HepG2 (cell line): ENCODE results near the gene PDGFB. TPM values are rescaled to one million over a fixed set of nuclear protein-coding genes. Genes with fewer than 3 reads are reported as not detected.

Source experiments
- ATAC-seq: fragments of 200-7000 bp; cut with Tn5 transposase; 3 replicates; pipeline ENCODE4 v1.9.1; 2020; ENCODE audit warnings: mild to moderate bottlenecking, moderate library complexity
- BruUV-seq: library from RNA; stranded (reverse); fragments of 400-500 nt; replicated peaks from 2 replicates; lab custom pipeline; 2021; lab: Mats Ljungman, UMichigan
- CTCF ChIA-PET: fragments of 300-600 bp; formaldehyde crosslinking; extraction: SDS; loops from one replicate; lab custom pipeline; 2021; ENCODE audit warnings: low total read pairs, inconsistent platforms, low intra/inter-chr PET ratio; lab: Yijun Ruan, JAX
- POLR2A ChIA-PET: fragments of 350-600 bp; sonication (Branson Sonifier 250); formaldehyde crosslinking; loops from one replicate; lab custom pipeline; 2020; ENCODE audit warnings: antibody characterized with exemption, inconsistent platforms; lab: Yijun Ruan, JAX
- DNase-seq: peaks from one replicate; pipeline ENCODE4 v3.0.0-alpha.2; 2015; ENCODE audit warnings: low spot score
- FAIRE-seq: peaks from 3 replicates; lab custom pipeline; 2011; peaks lifted over from hg19 to GRCh38; lab: Jason Lieb, UNC
- H2AFZ ChIP-seq: one replicate; pipeline ENCODE4 v1.6.1; 2011; ENCODE audit warnings: low read length, inconsistent platforms
- H3K27ac ChIP-seq: fragments of 300-600 bp; 3 replicates; pipeline ENCODE4 v1.8.0; 2011; ENCODE audit warnings: mixed run types, mild to moderate bottlenecking, mixed read lengths, low read length, inconsistent platforms; ENCODE audit not compliant: insufficient read depth; ENCODE audit errors: extremely low read length
- H3K27me3 ChIP-seq, 2 experiments: fragments of 200-600 bp in 1 of 2; 2 replicates in 1 of 2; 3 replicates in 1 of 2; pipeline versions ENCODE4 v1.6.0 to v1.8.0; 2011; ENCODE audit warnings: low read length in 2 of 2, mild to moderate bottlenecking in 2 of 2, moderate library complexity in 2 of 2, inconsistent platforms in 1 of 2; ENCODE audit not compliant: insufficient read depth in 2 of 2, control insufficient read depth in 1 of 2
- H3K36me3 ChIP-seq, 2 experiments: fragments of 200-600 bp in 1 of 2; replicated peaks in 1 of 2; 2 replicates in 1 of 2; 3 replicates in 1 of 2; pipeline versions ENCODE4 v1.5.1 to v1.8.0; 2011; ENCODE audit warnings: low read length in 2 of 2, inconsistent platforms in 1 of 2; ENCODE audit not compliant: insufficient read depth in 2 of 2, control insufficient read depth in 1 of 2
- H3K4me1 ChIP-seq: 2 replicates; pipeline ENCODE4 v1.5.1; 2012; ENCODE audit warnings: low read length, inconsistent platforms; ENCODE audit not compliant: insufficient read depth
- H3K4me2 ChIP-seq: 2 replicates; pipeline ENCODE4 v1.6.0; 2011; ENCODE audit warnings: low read depth, low read length, inconsistent platforms
- H3K4me3 ChIP-seq, 3 experiments: fragments of 200-600 bp in 1 of 3; sonication (generic), shearing (Covaris generic) in 1 of 3; replicated peaks in 1 of 3; 2 replicates each; pipeline ENCODE4 v1.5.1; 2011 to 2016; ENCODE audit warnings: low read length in 3 of 3, inconsistent platforms in 2 of 3, low read depth in 2 of 3, mild to moderate bottlenecking in 2 of 3, control low read depth in 1 of 3, mixed read lengths in 1 of 3; ENCODE audit not compliant: insufficient read depth in 1 of 3
- H3K79me2 ChIP-seq: one replicate; pipeline ENCODE4 v1.6.1; 2011; ENCODE audit warnings: low read length, inconsistent platforms; ENCODE audit not compliant: insufficient read depth
- H3K9ac ChIP-seq: 2 replicates; pipeline ENCODE4 v1.6.0; 2011; ENCODE audit warnings: mild to moderate bottlenecking, low read depth, low read length, inconsistent platforms; ENCODE audit not compliant: insufficient read depth
- H3K9me3 ChIP-seq: 2 replicates; pipeline ENCODE4 v1.5.1; 2012; ENCODE audit warnings: mild to moderate bottlenecking, low read length
- H4K20me1 ChIP-seq: 2 replicates; pipeline ENCODE4 v1.6.0; 2011; ENCODE audit warnings: inconsistent platforms, mild to moderate bottlenecking, low read length, moderate library complexity; ENCODE audit not compliant: insufficient read depth
- ATF5 ChIP-seq: sonication (generic); formaldehyde crosslinking; IDR thresholded peaks from 2 replicates; pipeline ENCODE4 v1.4.0; 2020; ENCODE audit warnings: mild to moderate bottlenecking, low read depth, missing genetic modification reagents
- CREB3 ChIP-seq: sonication (generic); formaldehyde crosslinking; IDR thresholded peaks from 2 replicates; pipeline ENCODE4 v1.5.0; 2020; ENCODE audit warnings: missing genetic modification reagents
- DPF2 ChIP-seq: sonication (generic); formaldehyde crosslinking; IDR thresholded peaks from 2 replicates; pipeline ENCODE4 v1.4.0; 2020; ENCODE audit warnings: mild to moderate bottlenecking, low read depth, missing genetic modification reagents, borderline replicate concordance
- FOXK1 ChIP-seq: sonication (generic); formaldehyde crosslinking; IDR thresholded peaks from 2 replicates; pipeline ENCODE4 v1.4.0; 2020; ENCODE audit warnings: low read depth, missing genetic modification reagents, borderline replicate concordance
- GATAD1 ChIP-seq: IDR thresholded peaks from 2 replicates; pipeline ENCODE4 v1.6.1; 2016; ENCODE audit warnings: missing genetic modification reagents, missing compliant biosample characterization
- KLF12 ChIP-seq: sonication (generic); formaldehyde crosslinking; IDR thresholded peaks from 2 replicates; pipeline ENCODE4 v1.4.0; 2020; ENCODE audit warnings: missing genetic modification reagents, borderline replicate concordance
- NRL ChIP-seq: sonication (generic); formaldehyde crosslinking; IDR thresholded peaks from 2 replicates; pipeline ENCODE4 v1.5.0; 2020; ENCODE audit warnings: missing genetic modification reagents, mild to moderate bottlenecking, moderate library complexity, borderline replicate concordance
- POLR2G ChIP-seq: fragments of 200-400 bp; formaldehyde crosslinking; IDR thresholded peaks from 2 replicates; pipeline ENCODE4 v1.6.1; 2018; ENCODE audit warnings: mild to moderate bottlenecking, low read depth, low read length, moderate library complexity
- SMAD1 ChIP-seq: sonication (generic); formaldehyde crosslinking; IDR thresholded peaks from 2 replicates; pipeline ENCODE4 v1.4.0; 2020; ENCODE audit warnings: missing genetic modification reagents, low read depth, mild to moderate bottlenecking, borderline replicate concordance
- TBP ChIP-seq: sonication (generic); formaldehyde crosslinking; IDR thresholded peaks from 2 replicates; pipeline ENCODE4 v1.5.0; 2020; ENCODE audit warnings: missing genetic modification reagents
- TFAP4 ChIP-seq: sonication (generic); IDR thresholded peaks from 2 replicates; pipeline ENCODE4 v1.6.1; 2016; ENCODE audit warnings: low read depth, borderline replicate concordance
- ZBTB38 ChIP-seq: sonication (generic); formaldehyde crosslinking; IDR thresholded peaks from 2 replicates; pipeline ENCODE4 v1.5.1; 2020; ENCODE audit warnings: mild to moderate bottlenecking, missing genetic modification reagents
- ZBTB7A ChIP-seq: sonication (generic); formaldehyde crosslinking; IDR thresholded peaks from 2 replicates; pipeline ENCODE4 v1.8.0; 2022; ENCODE audit warnings: mild to moderate bottlenecking, missing genetic modification reagents
- ZKSCAN1 ChIP-seq: fragments of 150-350 bp; IDR thresholded peaks from 2 replicates; pipeline ENCODE4 v1.6.1; 2014; ENCODE audit warnings: low read length
- ZNF501 ChIP-seq: sonication (generic); formaldehyde crosslinking; IDR thresholded peaks from 2 replicates; pipeline ENCODE4 v1.5.1; 2020; ENCODE audit warnings: mild to moderate bottlenecking, moderate library complexity, missing genetic modification reagents
- ZNF564 ChIP-seq: sonication (generic); formaldehyde crosslinking; IDR thresholded peaks from 2 replicates; pipeline ENCODE4 v1.8.1; 2023; ENCODE audit warnings: mild to moderate bottlenecking, missing genetic modification reagents
- ZNF580 ChIP-seq: IDR thresholded peaks from 2 replicates; pipeline ENCODE4 v1.6.1; 2016; ENCODE audit warnings: low read depth, borderline replicate concordance
- ZNF598 ChIP-seq: sonication (generic); formaldehyde crosslinking; IDR thresholded peaks from 2 replicates; pipeline ENCODE4 v1.5.1; 2020; ENCODE audit warnings: mild to moderate bottlenecking, missing genetic modification reagents, borderline replicate concordance
- ZNF746 ChIP-seq: sonication (generic); formaldehyde crosslinking; IDR thresholded peaks from 2 replicates; pipeline ENCODE4 v1.8.0; 2022; ENCODE audit warnings: mild to moderate bottlenecking, missing genetic modification reagents
- ZSCAN21 ChIP-seq: sonication (generic); formaldehyde crosslinking; IDR thresholded peaks from 2 replicates; pipeline ENCODE4 v1.8.0; 2022; ENCODE audit warnings: mild to moderate bottlenecking, missing genetic modification reagents, moderate library complexity, borderline replicate concordance
- ZSCAN9 ChIP-seq: IDR thresholded peaks from 2 replicates; pipeline ENCODE4 v1.6.1; 2016; ENCODE audit warnings: borderline replicate concordance
- WGBS: methylation state at CpG from one replicate; pipeline ENCODE4 v1.1.6; 2017; ENCODE audit warnings: low lambda C conversion rate; 5-methylcytosine and 5-hydroxymethylcytosine counted together
- in situ Hi-C: cut with HindIII; loops from 2 replicates; pipeline ENCODE4 v1.10.0; 2017; ENCODE audit warnings: low pct_unique_long_range_greater_than_20kb; ENCODE audit not compliant: extremely low pct_ligation_motif_present
- intact Hi-C: fragments of 100-400 bp; cut with micrococcal nuclease; formaldehyde crosslinking; loops from one replicate; pipeline ENCODE4 v1.10.0; 2022; ENCODE audit not compliant: unreplicated experiment
- polyA plus RNA-seq, 8 experiments: library from polyadenylated mRNA; depleted of rRNA in 3 of 8; stranded (reverse) in 7 of 8; unstranded in 1 of 8; fragments of >200 nt; fragmentation: Illumina TruSeq in 4 of 8; extraction: Trizol in 4 of 8; gene quantifications; 2 replicates each; pipeline versions ENCODE4 v1.2.1 to v1.2.3, GENCODE V29; 2011 to 2016; ENCODE audit warnings: low read depth in 4 of 8, missing spikeins in 1 of 8, mixed read lengths in 1 of 8; ENCODE audit not compliant: insufficient read depth in 1 of 8
- total RNA-seq, 5 experiments: library from RNA; depleted of rRNA; stranded (reverse); fragments of >200 nt; fragmentation: Illumina TruSeq; extraction: Trizol; gene quantifications; 2 replicates each; pipeline ENCODE4 v1.2.3, GENCODE V29; 2016; ENCODE audit warnings: low read depth in 1 of 5

PDGFB gene
- total and polyA plus RNA-seq, 2 of the 13 experiments (the other 11 are each of a cell fraction or from before 2014, with no cell fraction given), result 1.4 to 10.1 TPM

GRCh38 chr22:39175353-39176142 lies 69.2 kb downstream of the PDGFB start:
- 64% methylated on average over 10 of the region's 18 CpGs for WGBS
- no peaks in the 10 kb centered on the region for H4K20me1 ChIP-seq
- no TSS peak for BruUV-seq
- H3K36me3 ChIP-seq, result no peaks in the 10 kb centered on the region
- H3K4me3 ChIP-seq, result peak overlapping the region in 1 of 3 experiments; percentile 30; a peak in 1 of 6 replicates
- H2AFZ ChIP-seq, result no peak overlapping the region
- POLR2A ChIA-PET, result interaction anchor here (0.7 to 6.1 kb wide), 5 partner anchors 9 to 143 kb away, joined by 3 to 72 read pairs (median 7); partner anchors contain the start of gene RPL3
- DNase-seq (no peak), FAIRE-seq (no peak), ATAC-seq (peak; percentile 11)
- H3K27me3 ChIP-seq, result no peaks in the 10 kb centered on the region
- H3K9ac ChIP-seq, result peak overlapping the region; percentile 61
- H3K27ac ChIP-seq, result peak overlapping the region; percentile 61
- peaks cover 90% of the 10 kb centered on the region for H3K4me1 ChIP-seq
- CTCF ChIA-PET, result no interaction called here
- peak overlapping the region; percentile 73 for H3K4me2 ChIP-seq
- in situ Hi-C loops, result loop anchor here (5.0 kb wide), 1 partner anchor 67 kb away; the partner anchor contains the start of gene PDGFB
- intact Hi-C loops, result loop anchor here (10.0 kb wide), 1 partner anchor 69 kb away; the partner anchor contains the start of gene PDGFB
- no peaks in the 10 kb centered on the region for H3K9me3 ChIP-seq
- no peaks in the 10 kb centered on the region for H3K79me2 ChIP-seq
- peak; percentile 4; the same call in 1 of the 2 replicates for TF ChIP-seq ZNF580 (CRISPR knock-in tag)
- 0 out of 2 replicates have a peak, but pooled peaks have one; percentile 39 for TF ChIP-seq ZNF564 (CRISPR knock-in tag)
- TF ChIP-seq GATAD1 (CRISPR knock-in tag), result no peak
- 0 out of 2 replicates have a peak, but pooled peaks have one; percentile 12 for TF ChIP-seq ZSCAN21 (CRISPR knock-in tag)
- TF ChIP-seq DPF2 (CRISPR knock-in tag), result no peak
- no peak for TF ChIP-seq ZSCAN9 (CRISPR knock-in tag)
- 0 out of 2 replicates have a peak, but pooled peaks have one; percentile 59 for TF ChIP-seq SMAD1 (CRISPR knock-in tag)
- no peak for TF ChIP-seq ZNF746 (CRISPR knock-in tag)
- peak; percentile 12; the same call in 1 of the 2 replicates for TF ChIP-seq TFAP4
- peak; percentile 98 for TF ChIP-seq ZKSCAN1
- 0 out of 2 replicates have a peak, but pooled peaks have one; percentile 47 for TF ChIP-seq ZBTB38 (CRISPR knock-in tag)
- TF ChIP-seq TBP (CRISPR knock-in tag), result no peak
- 0 out of 2 replicates have a peak, but pooled peaks have one; percentile 34 for TF ChIP-seq ZNF501 (CRISPR knock-in tag)
- TF ChIP-seq ZBTB7A (CRISPR knock-in tag), result 0 out of 2 replicates have a peak, but pooled peaks have one; percentile 13
- TF ChIP-seq CREB3 (CRISPR knock-in tag), result no peak
- no peak for TF ChIP-seq POLR2G
- no peak for TF ChIP-seq KLF12 (CRISPR knock-in tag)
- 0 out of 2 replicates have a peak, but pooled peaks have one; percentile 12 for TF ChIP-seq FOXK1 (CRISPR knock-in tag)
- TF ChIP-seq ZNF598, result no peak
- peak; percentile 45; the same call in 1 of the 2 replicates for TF ChIP-seq NRL (CRISPR knock-in tag)
- no peak for TF ChIP-seq ATF5
